Activated CD8-positive, alpha-beta memory T cell treated with anti-CD3 and anti-CD28 coated beads, Interleukin-2, amount 50 U/mL, for 4 hours (primary cell): Measurements from ENCODE around the gene ZNF839.
"Not testable (repeated sequence)": the region's sequence is repeated elsewhere in the genome, so short reads cannot be mapped to it uniquely, and the experiment has no call there.

Experiments used
- DNase-seq: peaks from one replicate; pipeline ENCODE4 v3.0.0-alpha.2; 2020

Gene ZNF839

DNA sequence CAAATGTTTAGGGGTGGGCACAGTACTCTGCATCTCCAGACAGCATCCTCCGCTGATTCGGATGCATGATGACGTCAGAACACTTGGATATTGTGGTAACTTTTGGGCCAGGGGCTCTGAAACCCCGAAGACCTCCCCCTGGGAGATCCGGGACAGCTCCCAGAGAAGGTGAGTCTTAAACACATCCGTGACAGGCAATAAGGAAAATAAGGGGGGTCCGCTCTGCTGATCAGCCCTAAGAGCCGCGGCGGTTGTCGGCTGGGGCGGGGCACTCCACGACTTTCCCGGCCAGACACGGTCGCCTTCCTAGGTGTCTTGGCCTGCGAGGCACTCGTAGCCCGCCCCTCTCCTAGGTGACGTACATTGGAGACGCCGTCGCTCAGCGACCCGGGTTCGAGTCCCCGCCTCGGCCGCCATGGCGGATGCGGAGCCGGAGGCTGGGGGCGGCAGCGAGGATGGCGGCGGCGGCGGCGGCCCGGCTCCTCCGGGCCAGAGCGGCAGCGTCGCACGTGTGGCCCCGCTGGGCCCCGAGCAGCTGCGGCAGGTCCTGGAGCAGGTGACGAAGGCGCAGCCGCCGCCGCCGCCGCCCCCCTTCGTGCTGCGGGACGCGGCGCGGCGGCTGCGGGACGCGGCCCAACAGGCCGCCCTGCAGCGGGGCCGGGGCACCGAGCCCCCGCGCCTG, at the start of gene ZNF839:
TSS of gene ZNF839 (plus strand) at position 396 of the 682 bp plus-strand sequence. CDS start at position 416, 20 bp downstream.
- peak; percentile 95 for DNase-seq

- DNase-seq, result no peak
Measured at GRCh38 chr14:102272392-102272791, 47.2 kb upstream of the ZNF839 start.

DNA sequence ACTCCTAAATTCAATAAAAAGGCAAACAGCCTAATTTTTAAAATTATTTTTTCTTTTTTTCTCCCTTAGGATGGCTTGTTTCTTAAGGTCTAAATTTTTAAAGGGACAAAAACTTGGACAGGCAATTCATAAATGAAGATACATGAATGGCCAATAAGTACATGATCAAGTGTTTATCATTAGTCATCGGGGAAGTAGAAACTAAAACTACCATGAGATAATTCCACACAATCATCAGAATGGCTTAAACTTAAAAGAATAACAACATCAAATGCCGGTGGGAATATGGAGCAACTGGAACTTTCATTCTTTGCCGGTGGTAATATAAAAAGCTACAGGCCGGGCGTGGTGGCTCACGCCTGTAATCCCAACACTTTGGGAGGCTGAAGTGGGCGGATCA, 43.7 kb upstream of the ZNF839 start:
- no peak for DNase-seq

DNA sequence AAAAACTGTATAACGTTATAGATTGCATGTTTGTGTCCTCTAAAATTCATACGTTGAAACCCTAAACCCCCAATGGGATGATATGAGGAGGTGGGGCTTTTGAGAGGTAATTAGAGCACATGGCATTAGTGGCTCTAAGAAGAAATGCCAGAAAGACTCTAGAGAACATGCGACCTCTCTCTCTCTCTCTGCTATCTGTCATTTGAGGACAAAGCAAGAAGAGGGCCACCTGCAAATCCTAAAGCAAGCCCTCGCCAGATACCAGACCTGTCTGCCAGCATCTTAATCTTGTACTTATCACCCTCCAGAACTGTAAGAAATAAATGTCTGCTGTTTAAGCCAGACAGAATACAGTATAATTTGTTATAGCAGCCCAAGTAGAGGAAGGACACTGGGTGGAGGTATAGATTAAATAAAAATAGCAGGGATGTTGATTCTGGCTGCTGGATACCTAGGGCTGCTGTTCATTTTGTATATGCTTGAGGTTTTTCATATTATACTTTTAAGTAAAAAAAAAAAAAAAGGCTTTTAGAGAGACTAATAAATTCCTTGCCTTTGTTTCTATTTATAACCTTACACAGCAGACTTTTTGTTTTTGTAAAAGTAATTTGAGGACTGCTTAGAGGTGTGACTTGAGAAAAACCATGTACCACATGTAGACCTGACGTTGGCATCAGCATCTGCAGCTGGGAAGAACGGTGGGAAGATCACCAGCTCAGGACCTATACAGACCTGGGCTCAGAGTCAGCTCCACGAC, 41.5 kb upstream of the ZNF839 start:
- no peak for DNase-seq

DNA sequence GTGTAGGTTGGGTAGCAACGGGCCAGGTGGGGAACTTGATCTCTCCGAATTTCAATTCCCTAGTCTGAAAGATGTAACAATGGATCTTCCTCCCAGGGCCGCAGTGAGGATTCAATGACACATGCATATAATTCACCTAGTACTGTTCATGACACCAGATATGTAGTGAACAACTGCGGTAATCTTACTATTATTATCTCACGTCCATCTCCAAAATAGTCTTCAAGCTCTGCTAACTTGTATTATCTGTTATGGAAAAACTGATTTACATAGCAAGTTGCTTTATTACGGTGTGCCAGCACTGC, 41.0 kb upstream of the ZNF839 start:
- no peak for DNase-seq

- no peak for DNase-seq
Measured at GRCh38 chr14:102279282-102279681, 40.3 kb upstream of the ZNF839 start.

DNA sequence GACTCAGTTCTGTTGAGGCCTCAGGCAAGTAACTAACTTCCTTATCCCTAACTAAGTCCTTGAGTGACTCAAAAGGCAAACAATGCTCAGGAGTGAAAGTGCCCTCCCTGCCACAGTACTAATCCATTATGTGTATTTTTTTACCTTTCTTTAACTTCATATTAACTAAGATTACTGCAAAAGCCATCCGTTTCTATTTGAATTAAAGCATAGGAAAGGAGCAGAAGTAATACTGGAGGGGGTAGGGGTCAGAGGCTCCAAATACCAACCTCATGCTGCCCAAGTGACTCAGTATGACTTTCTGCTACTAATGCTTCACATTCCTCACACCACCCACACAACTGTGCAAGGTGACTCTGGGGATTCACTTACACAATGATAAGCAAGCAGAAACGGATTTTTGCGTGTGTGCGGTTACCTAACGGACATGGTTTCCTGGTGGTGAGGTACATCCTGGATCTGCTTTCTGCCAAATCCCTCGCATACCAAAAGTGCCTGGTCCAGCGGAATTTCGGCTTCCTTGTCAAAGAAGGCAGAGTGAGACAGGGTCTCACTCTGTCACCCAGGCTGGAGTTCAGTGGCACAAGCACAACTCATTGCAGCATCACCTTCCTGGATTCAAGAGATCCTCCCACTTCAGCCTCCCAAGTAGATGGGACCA, 39.7 kb upstream of the ZNF839 start:
- no peak for DNase-seq

DNA sequence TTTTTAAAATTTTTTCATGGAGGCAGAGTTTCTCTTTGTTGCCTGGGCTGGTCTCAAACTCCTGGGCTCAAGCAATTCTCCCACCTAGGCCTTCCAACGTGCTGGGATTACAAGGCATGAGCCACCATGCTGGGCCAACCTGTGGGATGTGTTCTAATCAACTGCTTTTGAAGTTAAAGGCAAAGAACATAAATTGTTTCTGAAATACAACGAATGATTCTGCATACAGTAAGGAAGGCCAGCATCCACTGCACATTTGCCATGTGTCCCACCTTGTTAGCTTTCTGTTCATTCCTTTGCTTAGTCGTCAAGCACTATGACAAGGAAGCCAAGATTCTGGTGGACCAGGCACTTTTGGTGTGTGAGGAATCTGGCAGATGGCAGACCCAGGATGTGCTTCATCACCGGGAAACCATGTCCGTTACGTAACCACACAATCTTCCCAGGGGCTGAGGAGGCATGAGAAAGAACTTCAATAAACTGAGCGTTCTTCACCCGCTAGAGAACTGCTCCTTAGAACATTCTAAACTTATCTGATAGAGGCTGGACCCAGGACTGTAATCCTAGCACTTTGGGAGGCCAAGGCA, 39.1 kb upstream of the ZNF839 start:
- DNase-seq, result no peak

DNA sequence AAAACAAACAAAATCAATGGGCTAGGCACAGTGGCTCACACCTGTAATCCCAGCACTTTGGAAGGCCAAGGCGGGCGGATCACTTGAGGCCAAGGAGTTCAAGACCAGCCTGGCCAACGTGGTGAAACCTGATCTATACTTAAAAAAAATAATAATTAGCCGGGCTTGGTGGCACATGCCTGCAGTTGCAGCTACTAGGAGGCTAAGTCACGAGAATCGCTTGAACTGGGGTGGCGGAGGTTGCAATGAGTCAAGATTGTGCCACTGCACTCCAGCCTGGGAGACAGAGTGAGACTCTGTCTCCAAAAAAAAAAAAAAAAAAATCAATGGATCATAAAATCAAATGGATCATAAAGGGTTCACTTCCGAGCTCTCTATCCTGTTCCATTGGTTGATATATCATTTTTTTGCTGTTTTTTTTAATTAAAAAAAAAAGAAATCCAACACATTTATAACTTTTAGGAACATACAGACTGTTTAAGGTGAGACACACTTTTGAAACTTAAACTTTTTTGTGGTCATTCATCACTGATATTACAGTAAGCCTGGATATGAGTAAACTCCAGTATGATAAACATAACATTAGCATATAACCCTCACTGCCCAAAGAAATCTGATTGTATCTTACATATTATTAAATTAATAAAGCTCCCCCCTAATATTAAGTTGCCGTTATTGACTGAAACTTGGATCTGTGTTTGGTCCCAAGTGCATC, 36.6 kb upstream of the ZNF839 start:
- no peak for DNase-seq

DNA sequence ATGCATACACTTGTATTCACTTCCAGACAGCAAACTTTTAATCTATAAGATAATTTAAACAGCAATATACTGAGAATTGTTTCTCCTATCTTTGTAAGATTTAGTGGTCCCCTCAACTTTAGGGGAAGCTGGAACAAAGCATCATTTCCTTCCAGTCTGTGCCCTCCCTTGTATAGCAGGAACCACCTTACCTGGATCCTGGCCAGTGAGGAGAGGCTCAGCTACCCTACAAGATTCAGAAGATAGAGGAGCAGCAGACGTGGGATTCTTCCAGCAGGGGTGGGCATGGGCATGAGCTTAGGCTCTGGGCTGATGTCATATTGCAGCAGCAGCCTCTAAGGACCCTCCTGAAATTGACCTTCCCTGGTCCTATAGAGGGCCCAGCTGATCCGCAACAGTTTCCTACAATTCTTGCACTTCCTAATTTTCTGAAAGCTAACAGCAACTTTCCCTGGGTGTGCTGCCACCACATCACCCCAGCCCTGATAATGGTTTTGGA, 35.9 kb upstream of the ZNF839 start:
- DNase-seq, result no peak

- no peak for DNase-seq
Measured at GRCh38 chr14:102285106-102285505, 34.4 kb upstream of the ZNF839 start.

- no peak for DNase-seq
Measured at GRCh38 chr14:102288139-102288538, 31.4 kb upstream of the ZNF839 start.

DNA sequence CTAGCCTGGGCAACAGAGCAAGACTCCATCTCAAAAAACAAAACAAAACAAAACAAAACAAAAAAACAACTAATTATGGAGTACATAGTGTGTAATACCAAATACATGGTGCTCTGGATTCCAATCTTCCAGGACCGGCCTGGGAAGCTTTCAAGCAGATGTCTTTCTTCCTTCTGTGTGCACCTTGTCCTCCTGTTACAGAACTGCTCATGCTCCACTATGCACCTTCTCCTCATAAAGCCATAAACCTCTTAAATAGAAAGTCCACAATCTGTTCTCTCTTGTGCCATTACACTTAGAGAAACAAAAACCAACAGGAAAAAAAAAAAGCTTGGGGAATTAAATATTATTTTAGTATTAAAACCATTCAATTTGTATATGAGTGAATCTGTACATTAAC, 27.1 kb upstream of the ZNF839 start:
- no peak for DNase-seq

GRCh38 chr14:102293781-102294180, 25.8 kb upstream of the ZNF839 start:
- no peak for DNase-seq

DNA sequence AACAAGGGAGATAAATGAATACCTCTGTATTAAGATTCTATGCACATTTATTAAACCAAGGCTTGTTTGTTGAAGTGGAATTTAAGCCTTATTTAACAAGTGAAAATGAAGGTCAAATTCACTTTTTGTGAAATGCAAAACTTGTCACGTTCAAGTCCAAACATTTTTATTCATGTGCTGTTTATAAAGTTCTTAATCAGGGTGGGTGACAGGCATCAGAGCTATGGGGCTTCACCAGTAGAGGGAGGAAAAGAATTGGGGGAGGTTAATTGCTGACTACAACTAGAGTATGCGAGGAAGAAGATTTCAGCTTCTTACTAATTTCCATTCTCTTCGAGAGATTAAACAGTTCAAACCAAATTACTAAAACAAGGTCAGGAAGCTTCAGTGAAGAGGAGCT, 24.3 kb upstream of the ZNF839 start:
- no peak for DNase-seq

DNA sequence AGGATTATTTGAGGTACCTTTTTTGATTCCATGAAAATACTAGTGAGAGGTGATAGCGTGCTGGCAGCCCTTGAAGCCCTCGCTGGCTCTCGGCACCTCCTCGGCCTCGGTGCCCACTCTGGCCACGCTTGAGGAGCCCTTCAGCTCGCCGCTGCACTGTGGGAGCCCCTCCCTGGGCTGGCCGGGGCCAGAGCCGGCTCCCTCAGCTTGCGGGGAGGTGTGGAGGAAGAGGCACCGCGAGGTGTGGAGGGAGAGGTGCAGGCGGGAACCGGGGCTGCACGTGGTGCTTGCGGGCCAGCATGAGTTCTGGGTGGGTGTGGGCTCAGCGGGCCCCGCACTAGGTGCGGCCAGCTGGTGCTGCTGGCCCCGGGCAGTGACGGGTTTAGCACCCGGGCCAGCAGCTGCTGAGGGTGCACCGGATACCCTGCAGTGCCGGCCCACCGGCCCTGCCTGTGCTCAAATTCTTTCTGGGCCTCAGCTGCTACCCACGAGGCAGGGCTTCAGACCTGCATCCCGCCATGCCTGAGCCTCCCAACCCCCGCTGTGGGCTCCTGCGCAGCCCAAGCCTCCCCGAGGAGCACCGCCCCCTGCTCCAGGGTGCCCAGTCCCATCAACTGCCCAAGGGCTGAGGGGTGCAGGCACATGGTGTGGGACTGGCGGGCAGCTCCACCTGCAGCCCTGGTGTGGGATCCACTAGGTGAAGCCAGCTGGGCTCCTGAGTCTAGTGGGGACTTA, 21.9 kb upstream of the ZNF839 start:
- DNase-seq, result no peak

DNA sequence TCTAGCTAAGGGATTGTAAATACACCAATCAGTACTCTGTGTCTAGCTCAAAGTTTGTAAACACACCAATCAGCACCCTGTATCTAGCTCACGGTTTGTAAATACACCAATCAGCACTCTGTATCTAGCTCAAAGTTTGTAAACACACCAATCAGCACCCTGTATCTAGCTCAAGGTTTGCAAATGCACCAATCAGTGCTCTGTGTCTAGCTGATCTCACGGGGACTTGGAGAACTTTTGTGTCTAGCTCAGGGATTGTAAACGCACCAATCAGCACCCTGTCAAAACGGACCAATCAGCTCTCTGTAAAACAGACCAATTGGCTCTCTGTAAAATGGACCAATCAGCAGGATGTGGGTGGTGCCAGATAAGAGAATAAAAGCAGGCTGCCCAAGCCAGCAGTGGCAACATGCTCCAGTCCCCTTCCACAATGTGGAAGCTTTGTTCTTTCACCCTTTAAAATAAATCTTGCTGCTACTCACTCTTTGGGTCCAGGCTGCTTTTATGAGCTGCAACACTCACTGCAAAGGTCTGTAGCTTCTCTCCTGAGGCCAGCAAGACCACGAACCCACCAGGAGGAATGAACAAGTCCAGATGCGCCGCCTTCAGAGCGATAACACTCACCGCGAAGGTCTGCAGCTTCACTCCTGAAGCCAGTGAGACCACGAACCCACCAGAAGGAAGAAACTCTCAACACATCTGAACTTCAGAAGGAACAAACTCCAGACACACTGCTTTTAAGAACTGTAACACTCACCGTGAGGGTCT, 21.1 kb upstream of the ZNF839 start:
- not testable (repeated sequence) for DNase-seq

GRCh38 chr14:102303664-102304063, 15.9 kb upstream of the ZNF839 start:
- no peak for DNase-seq

GRCh38 chr14:102304611-102305506, 14.7 kb upstream of the ZNF839 start, which contains the start of gene MOK:
MOK (minus strand) TSS chr14:102305164; CDS start chr14:102304968, 196 bp downstream.
- peak; percentile 97 for DNase-seq
